OCI-LY7 (cell line): ENCODE measurements around the gene CCDC187. TPM values are rescaled to one million over a fixed set of nuclear protein-coding genes. Genes with fewer than 3 reads are reported as not detected.

Source experiments
- BruUV-seq: library from RNA; stranded (reverse); fragments of 400-500 nt; replicated peaks from 2 replicates; lab custom pipeline; 2021; lab: Mats Ljungman, UMichigan
- CTCF ChIA-PET: fragments of 300-600 bp; sonication (Branson Sonifier 250); formaldehyde crosslinking; loops from one replicate; lab custom pipeline; 2022; ENCODE audit warnings: antibody characterized with exemption; ENCODE audit not compliant: unreplicated experiment; lab: Charles Lee
- POLR2A ChIA-PET: fragments of 300-600 bp; sonication (Branson Sonifier 250); formaldehyde crosslinking; loops from one replicate; lab custom pipeline; 2022; ENCODE audit warnings: antibody characterized with exemption; lab: Charles Lee
- DNase-seq: peaks from one replicate; pipeline ENCODE4 v3.0.0-alpha.2; 2015; ENCODE audit warnings: low spot score
- H2AFZ ChIP-seq: fragments of 200-600 bp; sonication (generic), shearing (Covaris generic); 2 replicates; pipeline ENCODE4 v1.6.1; 2014; ENCODE audit warnings: mild to moderate bottlenecking, antibody characterized with exemption, low read length, moderate library complexity
- H3K27ac ChIP-seq: fragments of 200-600 bp; sonication (generic); 2 replicates; pipeline ENCODE4 v1.5.1; 2014; ENCODE audit warnings: mixed run types, low read depth, mild to moderate bottlenecking, moderate library complexity, low read length, inconsistent platforms; ENCODE audit not compliant: poor library complexity, severe bottlenecking
- H3K36me3 ChIP-seq: fragments of 200-600 bp; sonication (generic); 2 replicates; pipeline ENCODE4 v1.6.1; 2014; ENCODE audit warnings: mild to moderate bottlenecking, antibody characterized with exemption, low read length, moderate library complexity, mixed read lengths; ENCODE audit not compliant: insufficient read depth
- H3K4me1 ChIP-seq: fragments of 200-600 bp; sonication (generic); 2 replicates; pipeline ENCODE4 v1.5.1; 2014; ENCODE audit warnings: mild to moderate bottlenecking, low read length; ENCODE audit not compliant: insufficient read depth, poor library complexity, severe bottlenecking
- H3K4me2 ChIP-seq: fragments of 200-600 bp; sonication (generic); 2 replicates; pipeline ENCODE4 v1.6.1; 2014; ENCODE audit warnings: mild to moderate bottlenecking, low read length
- H3K4me3 ChIP-seq: fragments of 200-600 bp; sonication (generic); 2 replicates; pipeline ENCODE4 v1.5.1; 2014; ENCODE audit warnings: mild to moderate bottlenecking, low read depth, low read length; ENCODE audit not compliant: poor library complexity, severe bottlenecking
- H3K79me2 ChIP-seq: fragments of 200-600 bp; sonication (generic); 2 replicates; pipeline ENCODE4 v1.6.1; 2016; ENCODE audit warnings: low read depth, mild to moderate bottlenecking, low read length, moderate library complexity, mixed read lengths; ENCODE audit not compliant: insufficient read depth
- H3K9me2 ChIP-seq: fragments of 200-600 bp; sonication (generic); 2 replicates; pipeline ENCODE4 v1.6.1; 2016; ENCODE audit warnings: mild to moderate bottlenecking, low read length, mixed read lengths; ENCODE audit not compliant: insufficient read depth
- H3K9me3 ChIP-seq: fragments of 200-600 bp; sonication (generic); 2 replicates; pipeline ENCODE4 v1.6.1; 2014; ENCODE audit warnings: mild to moderate bottlenecking, mixed run types, low read length, mixed read lengths
- H4K20me1 ChIP-seq: fragments of 200-600 bp; sonication (generic); 2 replicates; pipeline ENCODE4 v1.6.1; 2014; ENCODE audit warnings: mild to moderate bottlenecking, antibody characterized with exemption, low read length, moderate library complexity, mixed read lengths; ENCODE audit not compliant: insufficient read depth
- EZH2phosphoT487 ChIP-seq: fragments of 200-600 bp; sonication (generic); IDR thresholded peaks from 2 replicates; pipeline ENCODE4 v1.6.1; 2018; ENCODE audit warnings: low read depth, borderline replicate concordance, mild to moderate bottlenecking, mixed run types, antibody characterized with exemption, low read length, moderate library complexity, mixed read lengths
- intact Hi-C: fragments of 100-400 bp; cut with micrococcal nuclease; formaldehyde crosslinking; loops from one replicate; pipeline ENCODE4 v1.10.0; 2022; ENCODE audit not compliant: unreplicated experiment
- total RNA-seq, 2 experiments: library from RNA; depleted of rRNA in 1 of 2; stranded (reverse); fragments of >200 nt in 1 of 2; shearing (Covaris generic) in 1 of 2; gene quantifications; 2 replicates each; pipeline ENCODE4 v1.2.3, GENCODE V29; 2014 to 2022
- TF ChIP-seq, protein P1 (sequence below): fragments of 200-600 bp; sonication (generic); conservative IDR thresholded peaks from 2 replicates; pipeline ENCODE4 v1.5.1; 2014; ENCODE audit warnings: mild to moderate bottlenecking, antibody characterized with exemption, low read length, moderate library complexity, mixed read lengths

Gene CCDC187
- total RNA-seq, 2 experiments from 2014 or later: not detected

DNA sequence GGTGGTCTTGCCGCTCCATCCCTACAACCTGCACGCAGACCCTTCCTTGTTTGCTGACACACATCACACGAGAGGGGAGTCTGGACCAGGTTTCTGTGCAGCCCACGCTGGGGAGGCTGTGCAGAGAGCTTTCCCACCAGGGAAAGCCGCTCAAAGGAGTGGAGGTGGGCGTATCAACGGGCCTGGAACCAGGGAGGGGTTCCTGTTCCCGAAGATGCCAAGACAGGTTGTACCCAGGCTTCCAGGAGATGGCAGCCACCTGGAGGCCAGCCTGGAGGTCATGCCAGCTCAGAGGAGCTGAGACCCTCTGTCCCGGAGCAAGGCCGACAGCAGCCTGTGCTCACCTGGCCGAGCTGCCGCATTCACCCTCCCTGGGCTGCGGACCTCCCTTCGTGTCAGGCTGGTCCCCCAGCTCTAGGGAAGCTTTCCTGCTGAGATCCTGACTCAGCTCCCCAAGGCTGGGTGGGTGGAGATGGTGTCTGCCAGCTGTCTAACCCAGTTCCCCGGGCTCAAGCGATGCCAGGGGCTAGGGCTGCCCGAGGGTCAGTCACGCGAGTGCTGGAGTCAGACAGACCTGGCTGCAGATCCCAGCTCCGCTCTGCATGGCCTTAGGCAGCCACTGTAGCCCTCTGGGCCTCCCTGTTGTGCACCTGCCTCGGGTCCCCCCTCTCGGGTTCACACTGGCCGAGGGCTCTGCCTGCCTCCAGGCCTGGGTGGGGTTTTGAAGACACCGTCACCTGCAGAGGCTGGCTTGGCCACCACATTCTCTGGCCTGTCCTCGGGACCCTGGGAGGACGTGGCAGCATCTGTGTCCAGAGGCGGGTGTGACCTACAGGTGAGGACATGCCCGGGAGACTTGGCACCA lies 29.7 kb downstream of the CCDC187 start:
- no peak overlapping the region for H3K4me2 ChIP-seq
- H3K27ac ChIP-seq: no peak overlapping the region
- TF ChIP-seq, protein P1, sequence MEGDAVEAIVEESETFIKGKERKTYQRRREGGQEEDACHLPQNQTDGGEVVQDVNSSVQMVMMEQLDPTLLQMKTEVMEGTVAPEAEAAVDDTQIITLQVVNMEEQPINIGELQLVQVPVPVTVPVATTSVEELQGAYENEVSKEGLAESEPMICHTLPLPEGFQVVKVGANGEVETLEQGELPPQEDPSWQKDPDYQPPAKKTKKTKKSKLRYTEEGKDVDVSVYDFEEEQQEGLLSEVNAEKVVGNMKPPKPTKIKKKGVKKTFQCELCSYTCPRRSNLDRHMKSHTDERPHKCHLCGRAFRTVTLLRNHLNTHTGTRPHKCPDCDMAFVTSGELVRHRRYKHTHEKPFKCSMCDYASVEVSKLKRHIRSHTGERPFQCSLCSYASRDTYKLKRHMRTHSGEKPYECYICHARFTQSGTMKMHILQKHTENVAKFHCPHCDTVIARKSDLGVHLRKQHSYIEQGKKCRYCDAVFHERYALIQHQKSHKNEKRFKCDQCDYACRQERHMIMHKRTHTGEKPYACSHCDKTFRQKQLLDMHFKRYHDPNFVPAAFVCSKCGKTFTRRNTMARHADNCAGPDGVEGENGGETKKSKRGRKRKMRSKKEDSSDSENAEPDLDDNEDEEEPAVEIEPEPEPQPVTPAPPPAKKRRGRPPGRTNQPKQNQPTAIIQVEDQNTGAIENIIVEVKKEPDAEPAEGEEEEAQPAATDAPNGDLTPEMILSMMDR: no peak
- no peak for TF ChIP-seq EZH2phosphoT487
- CTCF ChIA-PET: no interaction called here
- no peaks in the 10 kb centered on the region for H4K20me1 ChIP-seq
- no peaks in the 10 kb centered on the region for H3K79me2 ChIP-seq
- H3K9me3 ChIP-seq: no peaks in the 10 kb centered on the region
- H3K9me2 ChIP-seq: no peaks in the 10 kb centered on the region
- no peaks in the 10 kb centered on the region for H3K36me3 ChIP-seq
- BruUV-seq: no TSS peak
- DNase-seq: no peak
- H3K4me3 ChIP-seq: no peak overlapping the region
- intact Hi-C loops: no loop called here
- H3K4me1 ChIP-seq: no peaks in the 10 kb centered on the region
- POLR2A ChIA-PET: no interaction called here
- no peak overlapping the region for H2AFZ ChIP-seq

DNA sequence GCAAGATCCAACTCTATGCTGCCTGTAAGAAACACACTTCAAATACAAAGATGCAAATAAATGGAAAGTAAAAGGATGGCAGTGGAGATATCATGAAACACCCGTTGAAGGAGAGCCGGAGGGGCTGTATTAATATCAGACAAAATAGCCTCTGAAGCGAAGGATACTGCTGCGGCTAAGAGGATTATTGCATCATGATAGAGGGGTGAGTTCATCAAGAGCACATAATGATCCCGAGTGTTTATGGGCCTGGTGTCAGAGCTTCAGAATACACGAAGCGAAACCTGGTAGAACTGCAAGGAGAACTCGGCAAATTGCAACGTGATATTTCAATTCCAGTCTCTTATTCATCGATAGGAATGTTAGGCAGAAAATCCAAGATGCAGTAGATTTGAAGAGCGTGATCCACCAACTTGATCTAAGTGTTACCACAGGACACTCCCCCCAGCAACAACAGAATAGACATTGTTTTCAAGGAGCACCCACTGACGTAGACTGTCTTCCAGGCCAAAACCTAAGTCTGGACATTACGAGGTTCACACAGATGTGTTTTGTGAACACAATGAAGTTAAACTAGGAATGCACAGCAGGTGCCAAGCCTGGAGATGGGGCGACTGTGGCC lies 30.5 kb downstream of the CCDC187 start:
- Histone ChIP-seq H3K4me2 (no peak overlapping the region), H3K4me3 (no peak overlapping the region), H3K36me3 (no peaks in the 10 kb centered on the region), H3K9me2 (no peaks in the 10 kb centered on the region), H3K4me1 (no peaks in the 10 kb centered on the region), H2AFZ (no peak overlapping the region), H3K27ac (no peak overlapping the region), H3K79me2 (no peaks in the 10 kb centered on the region), H3K9me3 (no peaks in the 10 kb centered on the region), H4K20me1 (no peaks in the 10 kb centered on the region)
- CTCF ChIA-PET: no interaction called here
- POLR2A ChIA-PET: no interaction called here
- intact Hi-C loops: no loop called here
- DNase-seq: no peak
- TF ChIP-seq, protein P1: no peak
- TF ChIP-seq EZH2phosphoT487: no peak
- BruUV-seq: no TSS peak

DNA sequence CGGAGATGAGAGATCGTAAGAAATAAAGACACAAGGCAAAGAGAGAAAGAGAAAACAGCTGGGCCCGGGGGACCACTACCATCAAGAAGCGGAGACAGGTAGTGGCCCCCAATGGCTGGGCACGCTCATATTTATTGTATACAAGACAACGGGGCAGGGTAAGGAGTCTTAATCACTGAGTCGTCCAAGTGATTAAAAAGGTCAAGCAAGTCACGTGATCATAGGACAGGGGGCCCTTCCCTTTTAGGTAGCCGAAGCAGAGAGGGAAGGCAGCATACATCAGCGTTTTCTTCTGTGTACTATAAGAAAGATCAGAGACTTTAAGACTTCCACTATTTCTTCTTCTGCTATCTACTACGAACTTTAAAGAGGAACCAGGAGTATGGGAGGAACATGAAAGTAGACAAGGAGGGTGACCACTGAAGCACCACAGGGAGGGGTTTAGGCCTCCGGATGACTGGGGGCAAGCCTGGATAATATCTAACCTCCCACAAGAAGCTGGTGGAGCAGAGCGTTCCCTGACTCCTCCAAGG lies 33.7 kb downstream of the CCDC187 start:
- Histone ChIP-seq H3K4me1 (peaks cover 9% of the 10 kb centered on the region), H3K27ac (no peak overlapping the region), H3K36me3 (no peaks in the 10 kb centered on the region), H3K4me3 (no peak overlapping the region), H3K79me2 (no peaks in the 10 kb centered on the region), H3K4me2 (no peak overlapping the region), H3K9me2 (no peaks in the 10 kb centered on the region), H4K20me1 (no peaks in the 10 kb centered on the region), H2AFZ (no peak overlapping the region), H3K9me3 (no peaks in the 10 kb centered on the region)
- intact Hi-C loops: no loop called here
- BruUV-seq: no TSS peak
- no peak for DNase-seq
- TF ChIP-seq, protein P1: no peak
- TF ChIP-seq EZH2phosphoT487: no peak
- POLR2A ChIA-PET: no interaction called here
- CTCF ChIA-PET: no interaction called here
